Measurements from ENCODE around the gene FAM184B. TPM values are rescaled to one million over a fixed set of nuclear protein-coding genes. Genes with fewer than 3 reads are reported as not detected.

Gene FAM184B
- total RNA-seq, 1 experiment from 2014 or later, result 0.09 TPM

DNA sequence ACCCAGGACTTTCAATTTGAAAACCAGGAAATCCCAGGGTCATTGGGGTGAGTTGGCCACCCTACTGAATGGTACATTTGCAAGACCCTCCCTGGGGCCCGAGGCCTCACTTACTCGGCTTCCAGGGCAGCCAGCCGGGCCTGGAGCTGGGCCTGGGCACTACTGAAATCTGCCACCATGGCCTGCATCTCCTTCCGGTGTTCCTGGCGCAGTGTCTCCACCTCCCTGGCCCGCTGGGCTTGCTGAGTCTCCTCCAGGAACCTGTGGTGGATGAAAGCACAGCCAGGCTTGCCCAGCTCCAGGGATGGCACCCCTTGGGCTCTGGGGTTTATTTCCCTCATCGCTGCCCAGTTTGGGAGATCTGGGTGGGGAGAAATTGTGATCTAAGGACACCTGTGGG is 142.3 kb downstream of the FAM184B start:
- Histone ChIP-seq H2BK5ac (ENCODE audit: insufficient read length, low read length) (no peak overlapping the region), H3K18ac (ENCODE audit: insufficient read length, low read depth, low read length) (no peak overlapping the region), H4K20me1 (ENCODE audit: control insufficient read depth, insufficient read depth, insufficient read length) (no peaks in the 10 kb centered on the region), H3K4me1 (ENCODE audit: insufficient read depth, low read length) (no peaks in the 10 kb centered on the region), H3K27me3 (ENCODE audit: insufficient read depth, low read length) (no peaks in the 10 kb centered on the region), H2BK12ac (ENCODE audit: insufficient read length, low read depth, low read length) (no peak overlapping the region), H2BK15ac (ENCODE audit: low read depth, low read length) (no peak overlapping the region), H2BK20ac (ENCODE audit: low read depth, low read length, poor library complexity, severe bottlenecking) (no peak overlapping the region), H3K79me1 (ENCODE audit: insufficient read depth, low read depth, low read length, poor library complexity, severe bottlenecking) (no peaks in the 10 kb centered on the region), H3K23ac (ENCODE audit: insufficient read length, low read depth, low read length) (no peak overlapping the region), H3K4me2 (ENCODE audit: insufficient read depth, insufficient read length, low read length) (no peak overlapping the region), H4K91ac (ENCODE audit: insufficient read length, low read depth, low read length) (no peak overlapping the region), H2AFZ (ENCODE audit: low read length) (no peak overlapping the region), H3K14ac (ENCODE audit: insufficient read depth, low read length) (no peak overlapping the region), H2AK5ac (ENCODE audit: insufficient read length, low read length) (no peak overlapping the region), H3K23me2 (ENCODE audit: insufficient read length, low read depth, low read length, poor library complexity, severe bottlenecking) (no peaks in the 10 kb centered on the region), H3K79me2 (ENCODE audit: insufficient read depth, low read length) (no peaks in the 10 kb centered on the region), H3K56ac (ENCODE audit: insufficient read length, low read depth, low read length) (no peak overlapping the region), H2BK120ac (ENCODE audit: low read depth, low read length, poor library complexity, severe bottlenecking) (no peak overlapping the region), H3K9ac (ENCODE audit: extremely low read depth, insufficient read length, low read length) (no peak overlapping the region), H3K4ac (ENCODE audit: low read depth, low read length) (no peak overlapping the region), H3T11ph (ENCODE audit: low read length) (no peak overlapping the region), H4K5ac (ENCODE audit: insufficient read length, low read depth, low read length) (no peak overlapping the region), H3K9me3 (ENCODE audit: control insufficient read depth, low read depth, low read length) (no peaks in the 10 kb centered on the region), H4K8ac (replicated peaks; ENCODE audit: insufficient read length, low read depth, low read length) (no peak overlapping the region), H3K27ac (ENCODE audit: insufficient read length, low read depth, low read length) (no peak overlapping the region)
- no CpG with 5 or more reads among the region's 7 CpGs for WGBS (ENCODE audit: extremely low coverage, insufficient read length, low lambda C conversion rate)
- DNase-seq, result no peak
- Mint-ChIP-seq H3K4me3 (no peak overlapping the region), H3K27ac (no peak overlapping the region), H3K9me3 (peaks cover 3 to 12% of the 10 kb centered on the region in 2 experiments; a peak in 2 of 5 replicates), H3K4me1 (peaks cover 2 to 3% of the 10 kb centered on the region in 2 experiments; a peak in 2 of 4 replicates), H3K36me3 (ENCODE audit: insufficient read depth in 1 of 3, low read depth in 3 of 3) (peaks cover 21 to 38% (median 33%) of the 10 kb centered on the region in 3 experiments), H3K27me3 (ENCODE audit: low read depth) (peaks cover 8% of the 10 kb centered on the region)
- TF ChIP-seq, protein P1, sequence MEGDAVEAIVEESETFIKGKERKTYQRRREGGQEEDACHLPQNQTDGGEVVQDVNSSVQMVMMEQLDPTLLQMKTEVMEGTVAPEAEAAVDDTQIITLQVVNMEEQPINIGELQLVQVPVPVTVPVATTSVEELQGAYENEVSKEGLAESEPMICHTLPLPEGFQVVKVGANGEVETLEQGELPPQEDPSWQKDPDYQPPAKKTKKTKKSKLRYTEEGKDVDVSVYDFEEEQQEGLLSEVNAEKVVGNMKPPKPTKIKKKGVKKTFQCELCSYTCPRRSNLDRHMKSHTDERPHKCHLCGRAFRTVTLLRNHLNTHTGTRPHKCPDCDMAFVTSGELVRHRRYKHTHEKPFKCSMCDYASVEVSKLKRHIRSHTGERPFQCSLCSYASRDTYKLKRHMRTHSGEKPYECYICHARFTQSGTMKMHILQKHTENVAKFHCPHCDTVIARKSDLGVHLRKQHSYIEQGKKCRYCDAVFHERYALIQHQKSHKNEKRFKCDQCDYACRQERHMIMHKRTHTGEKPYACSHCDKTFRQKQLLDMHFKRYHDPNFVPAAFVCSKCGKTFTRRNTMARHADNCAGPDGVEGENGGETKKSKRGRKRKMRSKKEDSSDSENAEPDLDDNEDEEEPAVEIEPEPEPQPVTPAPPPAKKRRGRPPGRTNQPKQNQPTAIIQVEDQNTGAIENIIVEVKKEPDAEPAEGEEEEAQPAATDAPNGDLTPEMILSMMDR (conservative IDR thresholded peaks at IDR 0.05), result no peak
